Measurements from ENCODE around the gene HNRNPL.
"Not testable (repeated sequence)": the region's sequence is repeated elsewhere in the genome, so short reads cannot be mapped to it uniquely, and the experiment has no call there.

DNA sequence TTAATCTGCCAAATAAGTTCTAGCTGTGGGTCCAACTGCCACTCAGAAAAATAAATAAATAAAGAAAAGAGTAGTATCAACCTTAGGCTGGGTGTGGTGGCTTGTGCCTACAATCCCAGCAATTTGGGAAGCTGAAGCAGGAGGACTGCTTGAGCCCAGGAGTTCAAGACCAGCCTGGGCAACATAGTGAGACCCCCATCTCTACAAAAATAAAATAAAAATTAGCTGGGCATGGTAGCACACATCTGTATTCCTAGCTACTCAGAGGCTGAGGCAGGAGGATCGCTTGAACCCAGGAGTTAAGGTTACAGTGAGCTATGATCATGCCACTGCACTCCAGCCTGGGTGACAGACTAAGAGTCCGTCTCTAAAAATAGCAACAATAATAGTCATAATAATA is 35.9 kb downstream of the HNRNPL start:
- not testable (repeated sequence) for TF ChIP-seq POLR2AphosphoS5 (IDR thresholded peaks at IDR 0.05; ENCODE audit: low read depth, low read length); POLR2A (IDR thresholded peaks at IDR 0.05; ENCODE audit: low read depth, low read length); TAF1 (IDR thresholded peaks at IDR 0.05; ENCODE audit: low read depth, low read length); SPI1 (IDR thresholded peaks at IDR 0.05; ENCODE audit: low read depth, low read length); PAX5 (IDR thresholded peaks at IDR 0.05; ENCODE audit: insufficient read depth, low read length, severe bottlenecking)

All from GM12891 (cell line).